Right ventricle myocardium superior (tissue), 1 donor: ENCODE results near the gene PLIN5. TPM values are rescaled to one million over a fixed set of nuclear protein-coding genes. Genes with fewer than 3 reads are reported as not detected.

Experiments used
- ATAC-seq: fragments of 200-7000 bp; cut with Tn5 transposase; one replicate; pipeline ENCODE4 v1.9.1; 2020; ENCODE audit warnings: mild to moderate bottlenecking; ENCODE audit not compliant: poor library complexity
- DNase-seq: peaks from one replicate; pipeline ENCODE4 v3.0.0-alpha.2; 2020
- intact Hi-C: fragments of 100-400 bp; cut with DNase I; formaldehyde crosslinking; loops from one replicate; pipeline ENCODE4 v1.11.2; 2022
- total RNA-seq: library from RNA; stranded (reverse); fragmentation: NEBNext Ultra II Directional; extraction: Animal tissue kit (Norgen Biotek cat#: 25700); gene quantifications from one replicate; pipeline ENCODE4 v1.2.1, GENCODE V29; 2021
- donor health status: DM: no; HTN: yes; CAD: no; lungs with severe emphysema.

The PLIN5 gene
- total RNA-seq, 1 donor from 2014 or later, result 64.6 TPM

GRCh38 chr19:4473763-4474513 is 61.1 kb downstream of the PLIN5 start:
- ATAC-seq (no peak), DNase-seq (no peak)
- intact Hi-C loops, result no loop called here

GRCh38 chr19:4473011-4473762 is 61.8 kb downstream of the PLIN5 start:
- DNase-seq (no peak), ATAC-seq (no peak)
- intact Hi-C loops, result no loop called here

Other genes starting within 250 kb of the PLIN5 start
- gene TMIGD2, start 232.8 kb downstream of the PLIN5 start, total RNA-seq, result 0.24 TPM
- gene FSD1, start 230.6 kb downstream of the PLIN5 start, total RNA-seq, result not detected
- gene STAP2, start 196.4 kb downstream of the PLIN5 start, total RNA-seq, result 1.6 TPM
- 16.6 TPM for gene MPND, start 191.7 kb downstream of the PLIN5 start, total RNA-seq
- gene SH3GL1, start 134.7 kb downstream of the PLIN5 start, total RNA-seq, result 18.6 TPM
- gene CHAF1A, start 132.6 kb downstream of the PLIN5 start, total RNA-seq, result 5.4 TPM
- 120 TPM for gene UBXN6, start 77.4 kb downstream of the PLIN5 start, total RNA-seq
- 27.8 TPM for gene HDGFL2, start 62.9 kb downstream of the PLIN5 start, total RNA-seq
- gene PLIN4, start 16.7 kb downstream of the PLIN5 start, total RNA-seq, result 239 TPM
- 0.22 TPM for gene LRG1, start 4.8 kb upstream of the PLIN5 start, total RNA-seq
- 15.0 TPM for gene SEMA6B, start 24.5 kb upstream of the PLIN5 start, total RNA-seq
- gene TNFAIP8L1, start 104.3 kb upstream of the PLIN5 start, total RNA-seq, result 4.6 TPM
- 23.2 TPM for gene MYDGF, start 135.1 kb upstream of the PLIN5 start, total RNA-seq
- 54.0 TPM for gene DPP9, start 188.6 kb upstream of the PLIN5 start, total RNA-seq